Measurements from ENCODE around the gene CPED1.

Gene CPED1

GRCh38 chr7:120990468-120991118, 2.1 kb downstream of the CPED1 start:
- H3K4me3 ChIP-seq (ENCODE audit: low read depth, low read length), result no peak overlapping the region
- no peak overlapping the region for H3K9ac ChIP-seq
- no peaks in the 10 kb centered on the region for H3K9me3 ChIP-seq (ENCODE audit: control insufficient read depth, low read length)
- no peak overlapping the region for H3K27ac ChIP-seq
- no peaks in the 10 kb centered on the region for H3K79me2 ChIP-seq
- no peak for TF ChIP-seq CTCF (IDR thresholded peaks at IDR 0.05)
- no peaks in the 10 kb centered on the region for H3K36me3 ChIP-seq (ENCODE audit: control insufficient read depth, insufficient read depth, low read length)
- H2AFZ ChIP-seq, result no peak overlapping the region
- H3K4me1 ChIP-seq, result no peaks in the 10 kb centered on the region
- H3K27me3 ChIP-seq (ENCODE audit: control insufficient read depth, insufficient read depth, low read length), result no peaks in the 10 kb centered on the region
- H3K4me2 ChIP-seq (ENCODE audit: low read length), result no peak overlapping the region

- TF ChIP-seq CTCF (IDR thresholded peaks at IDR 0.05), result no peak
- Histone ChIP-seq H3K4me2 (ENCODE audit: low read length) (no peak overlapping the region), H3K4me3 (ENCODE audit: low read depth, low read length) (no peak overlapping the region), H2AFZ (no peak overlapping the region), H3K79me2 (no peaks in the 10 kb centered on the region), H3K27ac (no peak overlapping the region), H3K27me3 (ENCODE audit: control insufficient read depth, insufficient read depth, low read length) (no peaks in the 10 kb centered on the region), H3K4me1 (no peaks in the 10 kb centered on the region), H3K9ac (no peak overlapping the region), H3K36me3 (ENCODE audit: control insufficient read depth, insufficient read depth, low read length) (no peaks in the 10 kb centered on the region), H3K9me3 (ENCODE audit: control insufficient read depth, low read length) (no peaks in the 10 kb centered on the region)
Observed at GRCh38 chr7:120991161-120991560, 2.6 kb downstream of the CPED1 start.

GRCh38 chr7:120991581-120991980, 3.1 kb downstream of the CPED1 start:
- no peak overlapping the region for H3K4me2 ChIP-seq (ENCODE audit: low read length)
- H3K27ac ChIP-seq, result no peak overlapping the region
- no peaks in the 10 kb centered on the region for H3K27me3 ChIP-seq (ENCODE audit: control insufficient read depth, insufficient read depth, low read length)
- H3K4me3 ChIP-seq (ENCODE audit: low read depth, low read length), result no peak overlapping the region
- TF ChIP-seq CTCF (IDR thresholded peaks at IDR 0.05), result no peak
- H3K36me3 ChIP-seq (ENCODE audit: control insufficient read depth, insufficient read depth, low read length), result no peaks in the 10 kb centered on the region
- no peak overlapping the region for H3K9ac ChIP-seq
- H2AFZ ChIP-seq, result no peak overlapping the region
- H3K4me1 ChIP-seq, result no peaks in the 10 kb centered on the region
- no peaks in the 10 kb centered on the region for H3K79me2 ChIP-seq
- H3K9me3 ChIP-seq (ENCODE audit: control insufficient read depth, low read length), result no peaks in the 10 kb centered on the region

GRCh38 chr7:120992272-120992964, 3.9 kb downstream of the CPED1 start:
- no peaks in the 10 kb centered on the region for H3K4me1 ChIP-seq
- no peaks in the 10 kb centered on the region for H3K36me3 ChIP-seq (ENCODE audit: control insufficient read depth, insufficient read depth, low read length)
- no peak overlapping the region for H3K4me3 ChIP-seq (ENCODE audit: low read depth, low read length)
- no peak overlapping the region for H3K9ac ChIP-seq
- H3K79me2 ChIP-seq, result no peaks in the 10 kb centered on the region
- no peak overlapping the region for H2AFZ ChIP-seq
- no peak overlapping the region for H3K27ac ChIP-seq
- H3K27me3 ChIP-seq (ENCODE audit: control insufficient read depth, insufficient read depth, low read length), result no peaks in the 10 kb centered on the region
- no peak for TF ChIP-seq CTCF (IDR thresholded peaks at IDR 0.05)
- no peak overlapping the region for H3K4me2 ChIP-seq (ENCODE audit: low read length)
- H3K9me3 ChIP-seq (ENCODE audit: control insufficient read depth, low read length), result no peaks in the 10 kb centered on the region
